HG02571 (cell line): ENCODE results near the gene PARVB.

Source experiments
- ATAC-seq: cut with Tn5 transposase; IDR thresholded peaks from one replicate; pipeline ENCODE4 v1.9.1; 2021; ENCODE audit warnings: mild to moderate bottlenecking, moderate library complexity; ENCODE audit not compliant: unreplicated experiment

PARVB gene

DNA sequence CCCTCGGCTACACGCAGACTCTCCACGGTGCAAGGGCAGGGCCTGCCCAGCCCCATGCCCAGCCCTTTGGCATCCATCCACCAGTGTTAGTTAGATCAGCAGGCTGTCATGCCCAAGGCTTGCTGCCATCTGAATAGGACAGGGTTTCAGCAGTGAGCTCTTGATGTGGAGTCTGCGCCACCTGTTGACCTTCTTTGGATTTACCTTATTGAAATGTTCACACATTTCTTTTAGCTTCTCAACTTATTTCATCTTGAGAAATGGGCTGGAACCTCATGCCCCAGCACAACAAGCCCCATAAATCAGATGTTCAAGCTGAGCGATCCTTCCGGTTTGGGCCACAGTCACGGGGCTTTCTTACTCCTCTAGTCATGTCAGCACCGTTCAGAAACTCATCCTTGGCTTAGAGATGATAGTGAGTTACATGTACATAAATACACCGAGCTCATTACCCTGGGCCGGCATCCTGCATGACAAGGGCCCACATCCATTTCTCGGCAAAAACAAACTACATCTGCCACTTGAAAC, 61.7 kb downstream of the PARVB start:
- ATAC-seq = no peak

DNA sequence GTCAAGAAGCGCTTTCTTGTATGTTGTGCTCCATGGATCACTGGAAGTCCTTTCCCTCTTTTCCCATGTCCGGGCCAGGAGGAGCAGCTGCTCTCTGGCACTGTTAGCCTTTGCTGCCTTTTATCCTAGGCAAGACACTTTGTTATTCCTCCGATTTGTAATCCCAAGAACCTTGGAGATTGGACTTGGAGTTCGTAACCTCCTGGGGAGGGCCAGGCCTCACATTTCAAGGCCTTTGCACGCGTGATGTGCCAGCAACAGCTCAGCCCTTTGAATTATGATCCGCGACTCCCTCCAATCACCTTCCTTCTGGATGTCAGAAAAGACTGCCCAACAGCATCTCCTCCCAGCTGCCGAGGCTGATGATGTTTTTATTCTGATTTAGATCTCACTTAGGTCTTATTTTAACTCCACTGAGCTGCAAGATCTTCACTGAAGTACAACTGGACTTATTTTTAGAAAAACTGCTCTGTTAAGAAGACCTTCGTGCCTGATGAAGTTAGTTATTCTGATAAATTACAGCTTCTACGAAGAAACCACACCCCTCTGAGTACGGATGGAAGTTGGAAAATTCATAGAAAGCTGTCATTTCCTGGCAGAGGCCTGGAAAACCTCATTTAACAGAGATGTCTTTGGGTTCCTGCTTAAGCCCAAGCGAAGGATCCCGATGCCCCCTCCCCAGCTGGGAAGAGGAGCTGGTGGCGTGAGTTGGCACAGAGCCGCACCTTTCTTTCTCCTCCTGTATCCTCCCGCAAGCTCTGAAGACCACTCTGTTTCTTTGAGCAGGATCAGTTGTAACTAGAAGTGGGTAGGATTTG, 62.4 kb downstream of the PARVB start:
- ATAC-seq = no peak

DNA sequence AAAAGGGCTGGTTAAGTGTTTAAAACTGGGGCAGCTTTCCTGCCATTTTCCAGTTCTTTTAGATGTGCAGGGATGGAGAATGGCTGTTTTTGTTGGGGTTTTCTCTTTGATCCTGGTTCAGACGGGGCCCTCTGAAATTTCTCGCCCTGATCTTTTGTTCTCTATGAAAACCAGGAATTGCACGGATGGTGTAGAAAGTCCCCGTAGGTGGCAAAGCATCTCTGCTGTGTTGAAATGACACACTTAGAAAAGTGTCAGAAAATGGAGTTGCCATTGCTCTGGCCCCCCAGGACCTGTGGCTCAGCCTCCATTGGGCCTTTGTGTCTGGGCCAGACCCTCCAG, 63.0 kb downstream of the PARVB start:
- no peak for ATAC-seq

DNA sequence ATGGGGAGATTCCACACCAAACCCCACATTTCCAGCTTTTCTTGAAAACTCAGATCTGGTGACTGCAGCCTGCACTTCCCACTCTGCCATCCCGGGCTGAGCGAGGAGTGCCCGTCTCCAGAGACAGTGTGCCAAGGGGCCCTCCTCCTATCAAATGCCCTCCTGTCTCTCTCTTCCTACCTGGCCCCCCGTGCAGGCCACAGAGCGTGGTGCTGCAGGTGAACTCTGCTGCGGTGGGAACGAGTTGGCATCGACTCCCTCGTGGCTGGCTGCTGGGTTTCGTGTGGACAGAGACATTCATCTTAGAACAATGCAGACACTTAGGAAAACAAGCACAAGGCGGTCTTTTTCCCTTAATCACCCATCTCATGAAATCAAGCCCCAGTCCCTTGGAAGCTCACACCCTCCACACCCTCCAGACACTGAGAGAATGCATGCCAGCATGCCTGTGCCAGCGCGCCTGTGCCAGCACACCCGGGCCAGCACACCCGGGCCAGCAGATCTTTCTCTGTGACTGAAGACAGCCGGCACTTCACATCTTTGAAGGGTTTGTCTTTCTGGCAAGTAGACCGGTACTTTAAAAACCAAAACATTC, 65.0 kb downstream of the PARVB start:
- no peak for ATAC-seq

DNA sequence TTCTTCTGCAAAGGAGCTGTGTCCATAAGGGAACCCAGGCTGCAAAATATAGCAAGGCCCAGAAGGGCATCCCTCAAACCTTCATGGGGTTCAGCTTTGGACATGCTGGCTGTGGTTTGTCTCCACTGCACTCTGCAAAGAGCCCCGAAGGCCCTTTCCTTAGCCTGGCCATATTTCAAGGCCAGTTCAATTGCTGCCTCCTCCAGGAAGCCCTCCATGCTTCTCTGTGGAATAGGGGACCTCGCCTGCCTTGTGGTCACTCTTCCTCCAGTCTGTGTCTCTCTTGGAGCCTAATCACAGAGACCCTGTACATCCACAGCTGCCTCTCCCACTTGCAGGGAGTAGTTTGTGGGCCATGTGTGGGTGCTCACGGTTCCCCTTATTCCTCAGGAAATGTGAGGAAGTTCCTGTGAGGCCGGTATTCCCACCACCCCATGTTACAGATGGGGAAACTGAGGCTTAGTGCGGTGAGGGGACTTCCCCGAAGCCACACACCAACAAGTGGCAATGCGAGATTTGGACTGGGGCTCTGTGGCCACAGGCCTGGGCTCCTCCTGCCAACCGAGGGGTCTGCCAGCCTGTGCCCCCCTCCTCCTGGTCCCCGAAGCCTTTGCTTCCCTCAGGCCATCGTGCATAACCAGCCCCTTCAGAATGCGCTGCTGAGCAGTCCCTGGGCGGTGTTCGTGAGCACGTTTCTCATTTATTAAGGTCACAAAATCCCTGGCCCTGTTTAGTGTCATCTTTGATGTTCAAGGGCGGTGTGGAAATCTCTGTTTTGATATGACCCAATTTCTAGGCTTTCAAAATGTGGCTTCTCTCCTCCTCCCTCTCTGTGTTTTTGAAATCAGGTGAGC, 65.8 kb downstream of the PARVB start:
- no peak for ATAC-seq

DNA sequence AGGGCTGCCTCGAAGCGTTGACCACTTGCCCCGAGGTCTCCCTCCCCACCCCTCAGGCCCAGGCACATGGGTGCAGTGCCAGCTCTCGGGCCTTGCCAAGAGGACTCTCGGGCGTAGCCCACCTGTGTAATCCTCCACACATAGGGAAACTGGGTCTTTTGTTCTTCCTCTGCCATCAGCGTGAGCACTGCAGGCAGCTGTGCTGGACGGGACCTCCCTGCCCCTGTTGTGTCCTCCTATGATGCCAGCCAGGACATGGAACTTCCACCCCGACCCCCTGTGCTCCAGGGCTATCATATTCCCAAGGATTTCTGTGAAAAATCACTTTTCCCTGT, 66.4 kb downstream of the PARVB start:
- no peak for ATAC-seq

DNA sequence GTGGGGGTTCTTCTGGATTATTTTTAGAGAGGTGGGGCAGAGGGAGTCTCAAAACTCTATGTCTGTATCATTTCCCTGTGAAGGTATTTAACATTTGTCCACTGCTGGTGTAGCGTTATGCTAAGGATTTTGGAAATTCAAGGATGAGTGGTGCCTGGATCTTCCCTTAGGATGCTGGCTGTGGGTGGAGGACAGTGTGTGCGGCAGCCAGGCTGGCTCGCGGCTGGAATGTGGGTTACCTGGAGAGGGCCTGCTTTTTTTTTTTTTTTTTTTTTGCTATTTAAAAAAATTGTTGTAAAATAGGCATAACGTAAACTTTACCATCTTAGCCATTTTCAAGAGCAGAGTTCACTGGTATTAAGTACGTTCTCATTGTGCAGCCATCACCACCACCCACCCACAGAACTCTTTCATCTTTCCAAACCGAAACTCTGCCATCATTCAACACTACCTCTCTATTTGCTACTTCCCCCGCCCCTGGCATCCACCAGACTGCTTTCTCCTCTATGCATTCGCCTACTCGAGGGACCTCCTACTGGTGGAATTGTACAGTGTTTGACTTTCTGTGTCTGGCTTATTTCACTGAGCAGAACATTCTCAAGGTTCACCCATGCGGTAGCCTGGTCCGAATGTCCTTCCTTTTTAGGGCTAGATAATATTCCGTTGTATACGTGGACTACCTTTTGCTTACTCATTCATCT, 67.1 kb downstream of the PARVB start:
- no peak for ATAC-seq

DNA sequence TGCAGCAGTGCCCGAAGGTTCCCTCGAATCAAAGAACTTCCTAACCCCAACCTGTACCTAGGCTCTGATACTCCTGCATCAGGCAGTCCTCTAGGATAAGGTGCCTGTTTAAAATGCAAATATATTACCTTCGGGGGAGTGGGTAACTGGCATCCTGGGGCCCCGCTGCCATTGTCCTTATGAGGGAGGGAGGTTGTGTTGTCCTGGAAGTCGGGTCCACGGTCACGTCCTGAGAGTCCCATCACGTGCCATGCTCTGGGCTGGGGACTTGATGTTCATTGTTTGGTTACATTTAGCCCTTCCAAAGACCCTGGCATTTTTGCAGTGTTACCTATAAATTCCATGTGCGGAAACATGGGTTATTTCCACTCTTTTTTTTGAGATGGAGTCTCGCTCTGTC, 67.6 kb downstream of the PARVB start:
- no peak for ATAC-seq

DNA sequence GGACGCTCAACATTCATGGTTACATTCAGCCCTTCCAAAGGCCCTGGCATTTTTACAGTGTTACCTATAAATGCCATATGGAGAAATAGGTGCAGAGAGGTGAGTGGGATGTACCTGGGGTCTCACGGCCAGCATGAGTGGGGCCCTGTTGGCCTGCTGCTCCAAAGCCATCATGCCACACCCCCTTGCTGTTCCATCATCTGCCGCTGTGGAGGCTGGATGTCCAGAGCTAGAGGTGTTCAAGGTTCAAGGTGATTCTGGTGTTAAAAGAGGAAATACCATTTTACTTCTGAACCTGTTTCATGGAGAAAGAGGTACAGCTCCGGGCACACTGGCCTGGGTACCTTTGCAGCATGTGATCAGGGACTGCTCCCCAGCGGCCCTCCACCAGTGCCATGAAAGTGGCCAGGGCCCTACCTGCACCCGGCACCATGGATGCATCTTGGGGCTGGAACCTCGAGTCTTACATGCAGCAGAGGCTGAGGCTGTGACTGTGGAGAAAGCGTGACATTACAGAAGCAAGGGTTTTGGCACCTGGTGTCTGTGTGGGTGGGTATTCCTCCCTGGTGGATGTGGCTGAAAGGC, 68.6 kb downstream of the PARVB start:
- no peak for ATAC-seq

DNA sequence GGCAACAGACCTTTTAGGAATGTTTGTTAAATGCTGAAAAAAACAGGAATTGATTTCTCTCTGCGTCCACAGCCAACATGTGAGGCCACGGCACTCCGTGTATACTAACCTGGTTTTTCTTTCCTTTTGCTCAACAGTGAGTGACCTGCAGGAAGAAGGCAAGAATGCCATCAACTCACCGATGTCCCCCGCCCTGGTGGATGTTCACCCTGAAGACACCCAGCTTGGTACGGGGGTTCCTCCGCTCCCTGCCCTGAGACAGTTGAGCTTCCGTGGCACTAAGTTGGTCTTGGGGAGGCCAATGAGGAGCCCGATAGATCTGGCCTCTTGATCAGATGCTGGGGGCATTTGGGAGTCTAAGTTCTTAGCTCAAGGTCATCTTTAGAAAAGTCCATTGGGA, 69.7 kb downstream of the PARVB start:
- ATAC-seq = no peak

DNA sequence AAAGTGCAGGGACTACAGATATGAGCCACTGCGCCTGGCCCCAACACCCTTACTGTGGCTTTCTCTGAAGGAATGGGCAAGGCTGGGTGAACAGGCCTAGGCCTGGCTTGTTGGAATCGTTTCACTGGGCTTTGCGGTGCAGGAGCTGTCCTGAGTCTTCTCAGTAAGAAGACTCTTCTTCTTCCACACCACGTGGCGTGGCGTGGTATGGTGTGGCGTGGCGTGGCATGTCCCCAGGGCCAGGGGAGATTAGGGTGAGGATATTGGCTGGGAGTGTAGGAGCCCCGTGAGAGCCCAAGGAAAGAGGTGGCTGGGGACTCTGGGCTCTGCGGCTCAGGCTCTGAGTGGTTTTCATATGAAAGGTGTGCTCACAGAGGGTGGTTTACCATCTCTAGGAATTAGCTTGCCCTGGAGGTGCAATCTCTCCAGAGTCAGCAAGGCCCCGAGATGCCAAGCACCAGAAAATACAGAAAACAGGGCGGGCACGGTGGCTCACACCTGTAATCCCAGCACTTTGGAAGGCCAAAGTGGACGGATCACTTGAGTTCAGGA, 70.7 kb downstream of the PARVB start:
- ATAC-seq = no peak

DNA sequence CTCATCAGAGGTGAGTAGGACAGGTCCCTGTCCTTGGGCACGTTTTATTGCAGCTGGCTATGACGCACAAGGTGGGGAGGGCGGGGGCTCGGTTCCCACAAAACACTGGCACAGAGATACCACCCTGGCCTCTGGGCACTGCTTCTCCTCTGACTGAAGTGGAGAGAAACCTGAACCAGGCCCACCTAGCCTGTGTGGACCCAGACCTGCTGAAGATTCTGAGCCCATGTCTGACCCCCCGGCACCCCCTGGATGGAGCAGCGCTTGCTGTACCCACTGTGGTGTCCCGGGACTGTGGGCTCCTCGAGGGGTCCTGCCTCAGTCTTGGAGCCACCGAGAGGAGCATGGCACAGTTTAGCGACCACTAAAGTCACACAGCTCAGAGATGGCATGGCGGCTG, 72.6 kb downstream of the PARVB start:
- no peak for ATAC-seq

DNA sequence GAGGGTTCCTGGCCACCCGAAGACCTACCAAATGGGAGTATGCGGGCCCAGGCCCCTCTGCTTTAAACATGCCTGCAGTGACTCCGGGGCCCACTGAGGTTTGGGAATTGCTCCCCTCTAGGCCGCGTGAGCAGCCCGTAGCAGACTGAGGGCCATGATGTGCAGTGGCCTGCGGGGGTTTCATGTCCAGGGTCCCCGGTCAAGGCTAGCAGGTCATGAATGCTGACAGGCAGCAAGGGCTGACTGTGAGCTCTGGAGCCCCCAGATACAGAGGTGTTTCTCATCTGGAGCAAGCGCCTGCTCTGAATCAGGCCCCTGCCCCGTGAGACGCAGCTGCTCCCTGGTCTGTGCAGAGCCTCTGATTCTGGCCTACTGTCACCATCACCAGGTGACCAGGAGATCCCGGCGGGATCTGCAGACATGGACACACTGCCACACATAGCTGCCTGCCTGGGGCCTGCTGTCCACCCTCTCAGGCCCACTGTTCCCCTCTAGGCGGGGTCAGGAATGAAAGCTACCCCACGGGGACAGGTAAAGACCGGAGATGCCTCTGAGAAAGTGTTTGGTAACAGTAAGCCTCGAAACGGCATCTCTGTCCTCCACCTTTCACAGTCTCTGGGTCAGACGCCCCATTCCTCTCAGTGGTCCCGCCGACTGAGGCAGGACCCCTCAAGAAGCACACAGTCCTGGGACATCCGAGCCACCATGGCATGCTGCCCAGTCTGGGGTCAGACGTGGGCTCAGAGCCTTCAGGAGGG, 73.3 kb downstream of the PARVB start:
- ATAC-seq = no peak

DNA sequence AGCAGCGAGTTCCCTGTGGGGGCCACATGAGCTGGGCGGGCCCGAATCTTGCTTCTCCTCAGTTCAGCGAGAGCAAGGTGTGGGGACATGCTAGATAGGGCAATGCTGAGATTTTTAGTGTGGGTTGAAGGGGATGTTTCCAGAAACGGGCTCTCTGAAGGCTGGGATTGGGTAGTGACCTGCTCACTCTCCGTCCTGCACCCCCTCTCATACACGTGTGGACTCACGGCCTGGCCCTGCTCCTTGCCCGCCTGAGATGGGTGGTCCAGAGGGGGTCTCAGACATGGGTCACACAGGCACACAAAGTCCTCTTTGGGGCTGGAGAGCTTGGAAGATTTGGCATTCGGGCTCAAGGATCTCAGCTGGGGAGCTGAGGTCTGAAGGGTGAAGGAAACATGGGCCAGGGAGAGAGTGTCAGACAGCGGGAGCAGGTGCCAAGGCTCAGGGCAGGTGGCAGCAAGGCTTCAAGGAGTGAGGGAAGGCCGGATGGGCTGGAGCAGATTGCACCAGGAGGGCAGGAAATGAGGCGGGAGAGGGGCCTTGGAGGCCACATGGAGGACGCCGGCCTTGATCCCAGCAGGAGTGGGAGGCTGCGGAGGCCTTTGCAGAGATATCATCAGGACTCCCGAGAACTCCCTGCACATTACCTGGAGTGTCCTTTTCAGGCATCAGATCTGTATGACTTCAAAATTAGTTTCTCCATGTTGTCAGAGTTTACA, 74.1 kb downstream of the PARVB start:
- ATAC-seq = no peak

DNA sequence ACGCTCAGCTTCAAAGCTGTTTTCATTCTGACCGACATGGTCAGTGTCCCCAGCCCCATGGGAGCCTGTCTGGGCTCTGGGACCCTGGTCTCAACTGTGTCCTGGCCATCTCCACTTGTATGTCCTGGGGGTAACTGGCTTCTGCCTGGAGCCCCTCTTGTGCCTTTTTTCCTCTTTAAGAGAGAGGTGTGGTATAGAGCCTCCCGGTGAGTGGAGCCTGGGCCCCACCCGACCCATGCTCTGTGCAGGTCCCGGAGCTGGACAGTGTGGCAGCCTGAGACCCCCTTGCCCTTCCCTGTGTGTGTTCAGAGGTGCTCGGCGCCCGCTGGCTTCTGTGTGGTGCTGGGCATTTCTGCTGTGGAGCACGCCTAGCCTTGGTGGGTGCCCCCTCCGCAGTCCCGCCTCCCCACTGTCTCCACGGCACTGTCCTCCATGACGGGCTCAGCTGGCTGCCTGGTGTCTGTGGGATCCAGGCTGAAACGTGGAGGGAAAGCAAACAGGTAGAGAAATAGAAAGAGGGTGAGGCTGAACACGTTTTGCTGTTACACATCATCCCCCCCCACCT, 74.9 kb downstream of the PARVB start:
- ATAC-seq = no peak

DNA sequence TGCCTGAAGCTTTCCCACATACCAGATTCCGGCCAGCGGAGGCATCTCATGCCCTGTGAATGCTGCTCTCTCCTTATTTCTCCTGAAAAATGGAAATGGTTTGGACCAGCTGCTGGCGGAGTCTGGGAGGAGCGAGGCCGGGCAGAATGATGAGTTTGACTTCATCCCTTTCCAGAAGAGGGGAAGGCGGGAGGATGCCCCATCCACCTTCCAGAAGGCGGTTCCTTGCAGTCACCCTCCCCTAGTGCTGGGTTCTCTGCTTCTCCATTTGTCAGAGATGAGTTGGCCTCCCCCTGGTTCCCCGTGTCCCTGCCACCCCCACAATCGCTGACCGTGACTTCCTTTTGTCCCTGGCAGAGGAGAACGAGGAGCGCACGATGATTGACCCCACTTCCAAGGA, 75.6 kb downstream of the PARVB start:
- no peak for ATAC-seq

DNA sequence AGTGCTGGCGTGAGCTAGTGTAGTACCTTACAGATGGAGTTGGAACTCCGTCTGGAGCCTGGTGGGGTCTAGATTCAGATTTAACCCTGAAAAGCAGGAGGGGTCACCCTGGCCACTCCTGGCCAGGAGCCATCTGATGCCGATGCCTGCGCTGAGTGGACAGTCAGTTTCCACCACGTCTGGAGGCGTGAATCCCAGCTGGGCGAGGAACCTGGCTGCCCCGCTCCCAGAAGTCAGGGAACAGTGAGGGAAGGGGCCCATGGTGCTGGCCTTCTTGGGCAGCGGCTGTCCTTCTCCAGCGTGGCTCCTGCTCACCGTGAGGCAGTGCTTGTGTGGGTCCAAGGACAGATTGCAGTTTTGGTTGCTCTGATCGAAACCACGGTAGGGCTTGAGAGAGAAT, 76.3 kb downstream of the PARVB start:
- no peak for ATAC-seq

DNA sequence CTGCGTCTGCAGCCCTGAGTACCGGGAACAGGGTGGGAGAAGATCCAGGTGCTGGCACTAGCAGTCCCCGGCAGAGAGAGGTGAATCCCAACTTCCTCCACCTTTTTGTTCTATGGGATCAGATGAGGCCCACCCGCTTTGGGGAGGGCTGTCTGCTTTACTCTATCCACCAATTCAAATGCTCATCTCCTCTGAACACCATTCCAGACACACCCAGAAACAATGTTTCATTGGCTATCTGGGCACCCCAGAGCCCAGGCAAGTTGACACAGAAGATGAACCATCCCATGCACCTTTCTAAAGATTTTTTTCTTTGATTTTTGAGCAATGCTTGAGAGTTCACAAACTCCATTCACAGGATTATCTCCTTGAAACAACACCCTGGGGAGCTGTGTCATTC, 78.0 kb downstream of the PARVB start:
- no peak for ATAC-seq

DNA sequence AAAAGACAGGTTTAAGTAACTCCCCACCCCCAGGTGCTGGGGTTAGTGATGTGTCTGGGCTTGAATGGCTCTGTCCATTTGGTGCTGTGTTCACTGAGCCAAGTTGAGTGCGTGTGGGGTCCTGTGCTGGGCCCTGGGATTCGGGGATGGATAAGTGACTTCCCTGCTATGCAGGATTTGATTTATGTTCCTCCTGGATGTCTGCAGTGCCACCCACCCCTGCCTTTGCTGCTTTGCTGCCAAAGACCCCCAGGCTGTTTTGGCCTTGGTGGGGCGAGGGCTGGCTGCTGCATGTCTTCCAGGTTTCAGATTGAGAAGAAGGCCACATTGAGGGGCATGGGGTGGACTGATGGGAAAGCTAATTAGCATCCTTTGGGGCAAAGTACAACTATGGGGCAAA, 78.8 kb downstream of the PARVB start:
- no peak for ATAC-seq
